GM23248 (cell line): Measurements from ENCODE around the gene SSU72. TPM values are rescaled to one million over a fixed set of nuclear protein-coding genes. Genes with fewer than 3 reads are reported as not detected.
"Not testable (repeated sequence)": the region's sequence is repeated elsewhere in the genome, so short reads cannot be mapped to it uniquely, and the experiment has no call there.

Experiments
- DNase-seq: peaks from one replicate; pipeline ENCODE4 v3.0.0-alpha.2; 2015
- H2AFZ ChIP-seq: fragments of 200-600 bp; sonication (generic); 2 replicates; pipeline ENCODE4 v1.6.1; 2016; ENCODE audit warnings: antibody characterized with exemption
- H3F3A ChIP-seq: fragments of 200-600 bp; sonication (generic); 2 replicates; pipeline ENCODE4 v1.6.1; 2016; ENCODE audit warnings: mild to moderate bottlenecking, antibody characterized with exemption, mixed run types; ENCODE audit not compliant: insufficient read depth
- H3K27ac ChIP-seq: fragments of 200-600 bp; sonication (generic); 2 replicates; pipeline ENCODE4 v1.5.1; 2016; ENCODE audit warnings: mild to moderate bottlenecking
- H3K27me3 ChIP-seq: fragments of 200-600 bp; sonication (generic); replicated peaks from 2 replicates; pipeline ENCODE4 v1.6.1; 2016; ENCODE audit warnings: mild to moderate bottlenecking; ENCODE audit not compliant: insufficient read depth
- H3K36me3 ChIP-seq: fragments of 200-600 bp; sonication (generic); 2 replicates; pipeline ENCODE4 v1.6.1; 2016; ENCODE audit warnings: low read depth, mild to moderate bottlenecking
- H3K4me1 ChIP-seq: fragments of 200-600 bp; sonication (generic); 2 replicates; pipeline ENCODE4 v1.6.1; 2016; ENCODE audit warnings: mild to moderate bottlenecking; ENCODE audit not compliant: insufficient read depth
- H3K4me2 ChIP-seq: fragments of 200-600 bp; sonication (generic); one replicate; pipeline ENCODE4 v1.6.1; 2016; ENCODE audit warnings: mild to moderate bottlenecking; ENCODE audit not compliant: unreplicated experiment
- H3K4me3 ChIP-seq: fragments of 200-600 bp; sonication (generic); 2 replicates; pipeline ENCODE4 v1.5.1; 2016; ENCODE audit warnings: mild to moderate bottlenecking
- H3K79me2 ChIP-seq: fragments of 200-600 bp; sonication (generic); 2 replicates; pipeline ENCODE4 v1.6.1; 2016; ENCODE audit warnings: mild to moderate bottlenecking; ENCODE audit not compliant: insufficient read depth
- H3K9ac ChIP-seq: fragments of 200-600 bp; sonication (generic); 2 replicates; pipeline ENCODE4 v1.6.1; 2016; ENCODE audit warnings: mild to moderate bottlenecking
- H3K9me2 ChIP-seq: fragments of 200-600 bp; sonication (generic); 2 replicates; pipeline ENCODE4 v1.6.1; 2016; ENCODE audit warnings: mixed run types, mild to moderate bottlenecking, moderate library complexity; ENCODE audit not compliant: insufficient read depth
- H3K9me3 ChIP-seq: fragments of 200-600 bp; sonication (generic); one replicate; pipeline ENCODE4 v1.6.1; 2017; ENCODE audit warnings: low read depth
- H4K20me1 ChIP-seq: fragments of 200-600 bp; sonication (generic); 2 replicates; pipeline ENCODE4 v1.6.0; 2016; ENCODE audit not compliant: insufficient read depth
- EZH2 ChIP-seq: fragments of 200-600 bp; sonication (generic); IDR thresholded peaks from 2 replicates; pipeline ENCODE4 v1.6.1; 2018; ENCODE audit warnings: antibody characterized with exemption, mild to moderate bottlenecking; ENCODE audit not compliant: insufficient read depth, poor library complexity, severe bottlenecking
- EZH2phosphoT487 ChIP-seq: fragments of 200-600 bp; sonication (generic); IDR thresholded peaks from 2 replicates; pipeline ENCODE4 v1.6.1; 2018; ENCODE audit warnings: antibody characterized with exemption, moderate library complexity, mild to moderate bottlenecking, low read depth; ENCODE audit not compliant: insufficient read depth
- WGBS, 2 experiments: methylation state at CpG; one replicate each; pipeline ENCODE4 v1.1.6; 2015 to 2017; ENCODE audit warnings: low lambda C conversion rate in 2 of 2, low coverage in 1 of 2; ENCODE audit errors: missing lambda C conversion rate in 2 of 2; 5-methylcytosine and 5-hydroxymethylcytosine counted together
- in situ Hi-C: fragments of 300-500 bp; cut with MboI; formaldehyde crosslinking; loops from 2 replicates; pipeline ENCODE4 v1.15.0; 2020
- polyA plus RNA-seq: library from polyadenylated mRNA; unstranded; fragments of >200 nt; fragmentation: Nextera tagmentation; extraction: Ambion mirVana; gene quantifications from 2 replicates; pipeline ENCODE4 v1.2.1, GENCODE V29; 2016
- total RNA-seq: library from RNA; depleted of rRNA; stranded (reverse); fragments of >200 nt; shearing (Covaris generic); gene quantifications from 2 replicates; pipeline ENCODE4 v1.2.3, GENCODE V29; 2014

SSU72 gene
- total and polyA plus RNA-seq, 2 experiments from 2014 or later = 69.2 to 204 TPM

DNA sequence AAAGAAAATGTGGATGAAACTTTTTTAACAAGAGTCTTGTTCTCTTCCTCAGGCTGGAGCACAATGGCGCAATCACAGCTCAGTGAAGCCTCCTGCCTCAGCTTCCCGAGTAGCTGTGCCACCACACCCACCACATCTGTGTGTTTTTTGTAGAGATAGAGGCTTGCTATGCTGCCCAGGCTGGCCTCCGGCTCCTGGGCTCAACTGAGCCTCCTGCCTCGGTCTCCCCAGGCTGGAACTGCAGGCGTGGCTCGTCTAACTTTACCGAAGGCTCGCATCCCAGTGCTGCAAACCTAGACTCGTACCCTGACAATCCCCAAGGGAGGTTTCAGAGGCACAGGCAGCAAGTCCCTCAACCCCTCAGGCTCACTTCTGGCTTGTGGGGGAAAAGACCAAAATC lies 14.5 kb downstream of the SSU72 start:
- Histone ChIP-seq H4K20me1 (no peaks in the 10 kb centered on the region), H2AFZ (no peak overlapping the region), H3K36me3 (peaks cover 14% of the 10 kb centered on the region), H3K9ac (no peak overlapping the region), H3F3A (no peaks in the 10 kb centered on the region), H3K27me3 (no peaks in the 10 kb centered on the region), H3K27ac (no peak overlapping the region), H3K9me3 (no peaks in the 10 kb centered on the region), H3K4me2 (no peak overlapping the region), H3K79me2 (peaks cover 95% of the 10 kb centered on the region), H3K4me1 (no peaks in the 10 kb centered on the region), H3K9me2 (no peaks in the 10 kb centered on the region), H3K4me3 (no peak overlapping the region)
- DNase-seq = no peak
- in situ Hi-C loops = no loop called here
- WGBS, 2 experiments = 83 to 88% methylated on average over 9 of the region's 9 CpGs
- TF ChIP-seq EZH2 (no peak), EZH2phosphoT487 (no peak)

- 85 to 89% methylated on average over 17 of the region's 17 CpGs for WGBS, 2 experiments
- no peaks in the 10 kb centered on the region for H4K20me1 ChIP-seq
- H3K9ac ChIP-seq = no peak overlapping the region
- in situ Hi-C loops = no loop called here
- no peak overlapping the region for H2AFZ ChIP-seq
- H3K4me3 ChIP-seq = no peak overlapping the region
- H3K4me2 ChIP-seq = no peak overlapping the region
- H3K79me2 ChIP-seq = peaks cover 93% of the 10 kb centered on the region
- no peaks in the 10 kb centered on the region for H3F3A ChIP-seq
- H3K27ac ChIP-seq = no peak overlapping the region
- H3K9me3 ChIP-seq = no peaks in the 10 kb centered on the region
- H3K36me3 ChIP-seq = peaks cover 11% of the 10 kb centered on the region
- peaks cover 8% of the 10 kb centered on the region for H3K4me1 ChIP-seq
- no peak for DNase-seq
- no peaks in the 10 kb centered on the region for H3K27me3 ChIP-seq
- H3K9me2 ChIP-seq = no peaks in the 10 kb centered on the region
- TF ChIP-seq EZH2 (no peak), EZH2phosphoT487 (no peak)
Observed at GRCh38 chr1:1559066-1559465, 15.6 kb downstream of the SSU72 start.

GRCh38 chr1:1558591-1558990 lies 16.1 kb downstream of the SSU72 start:
- no peaks in the 10 kb centered on the region for H3K9me3 ChIP-seq
- no peaks in the 10 kb centered on the region for H4K20me1 ChIP-seq
- H2AFZ ChIP-seq = no peak overlapping the region
- no peak overlapping the region for H3K9ac ChIP-seq
- peaks cover 6% of the 10 kb centered on the region for H3K36me3 ChIP-seq
- H3F3A ChIP-seq = no peaks in the 10 kb centered on the region
- H3K27me3 ChIP-seq = no peaks in the 10 kb centered on the region
- H3K9me2 ChIP-seq = no peaks in the 10 kb centered on the region
- DNase-seq = no peak
- H3K4me2 ChIP-seq = no peak overlapping the region
- peaks cover 93% of the 10 kb centered on the region for H3K79me2 ChIP-seq
- peaks cover 8% of the 10 kb centered on the region for H3K4me1 ChIP-seq
- 77 to 83% methylated on average over 4 of the region's 4 CpGs for WGBS, 2 experiments
- TF ChIP-seq EZH2 (no peak), EZH2phosphoT487 (no peak)
- in situ Hi-C loops = no loop called here
- H3K27ac ChIP-seq = no peak overlapping the region
- no peak overlapping the region for H3K4me3 ChIP-seq

GRCh38 chr1:1557688-1558087 lies 17.0 kb downstream of the SSU72 start:
- WGBS, 2 experiments = 95% methylated on average over 7 of the region's 7 CpGs
- H4K20me1 ChIP-seq, H3K9me3 ChIP-seq, H2AFZ ChIP-seq, H3K36me3 ChIP-seq, H3K4me1 ChIP-seq, H3F3A ChIP-seq, in situ Hi-C loops, H3K4me3 ChIP-seq, H3K9ac ChIP-seq, H3K27me3 ChIP-seq, DNase-seq, H3K4me2 ChIP-seq, H3K27ac ChIP-seq, H3K9me2 ChIP-seq: not testable (repeated sequence)
- peaks cover 93% of the 10 kb centered on the region for H3K79me2 ChIP-seq

GRCh38 chr1:1556961-1557360 lies 17.7 kb downstream of the SSU72 start:
- H3K36me3 ChIP-seq, H2AFZ ChIP-seq, H3K4me1 ChIP-seq, H3K9me3 ChIP-seq, H3K27ac ChIP-seq, DNase-seq, in situ Hi-C loops, H3F3A ChIP-seq, H3K9me2 ChIP-seq, H3K4me2 ChIP-seq, H4K20me1 ChIP-seq, H3K9ac ChIP-seq, H3K27me3 ChIP-seq, H3K4me3 ChIP-seq: not testable (repeated sequence)
- H3K79me2 ChIP-seq = peaks cover 93% of the 10 kb centered on the region
- whole genome bisulfite sequencing, 2 experiments = 84 to 86% methylated on average over 11 of the region's 11 CpGs
